ENCODE results near the gene ASIC1.

- TF ChIP-seq CTCF (conservative IDR thresholded peaks at IDR 0.05; ENCODE audit: low read length) (no peak), EZH2phosphoT487 (IDR thresholded peaks at IDR 0.05; ENCODE audit: borderline replicate concordance, low read depth, low read length) (no peak)
These were observed at the start of gene ASIC1 for GRCh38 chr12:50057000-50057841.

Data from OCI-LY7 (cell line).